GM12878 (cell line): Measurements from ENCODE around the gene RMC1. TPM values are rescaled to one million over a fixed set of nuclear protein-coding genes. Genes with fewer than 3 reads are reported as not detected.
"Not testable (repeated sequence)": the region's sequence is repeated elsewhere in the genome, so short reads cannot be mapped to it uniquely, and the experiment has no call there.

Experiments used
- ATAC-seq: fragments of 200-7000 bp; cut with Tn5 transposase; 3 replicates; pipeline ENCODE4 v1.9.1; 2020; ENCODE audit warnings: mild to moderate bottlenecking, moderate library complexity
- BruUV-seq: library from RNA; stranded (reverse); fragments of 400-500 nt; replicated peaks from 2 replicates; lab custom pipeline; 2021; lab: Mats Ljungman, UMichigan
- CTCF ChIA-PET: fragments of 300-600 bp; sonication (Branson Sonifier 250); formaldehyde crosslinking; extraction: SDS; loops from one replicate; lab custom pipeline; 2021; ENCODE audit warnings: inconsistent platforms; lab: Yijun Ruan, JAX
- POLR2A ChIA-PET: fragments of 350-600 bp; formaldehyde crosslinking; extraction: SDS; loops from one replicate; lab custom pipeline; 2021; ENCODE audit warnings: inconsistent platforms; lab: Charles Lee
- RAD21 ChIA-PET: fragments of 300-600 bp; sonication (Branson Sonifier 250); formaldehyde crosslinking; loops from one replicate; lab custom pipeline; 2023; ENCODE audit warnings: antibody characterized with exemption; ENCODE audit not compliant: unreplicated experiment; lab: Charles Lee
- SMC1A ChIA-PET: fragments of 300-600 bp; sonication (Branson Sonifier 250); formaldehyde crosslinking; loops from one replicate; lab custom pipeline; 2023; ENCODE audit not compliant: unreplicated experiment, uncharacterized antibody; lab: Charles Lee
- DNase-seq: peaks from one replicate; pipeline ENCODE4 v3.0.0-alpha.2; 2011; ENCODE audit warnings: low read depth, low spot score
- FAIRE-seq: peaks from 3 replicates; lab custom pipeline; 2011; peaks lifted over from hg19 to GRCh38; lab: Jason Lieb, UNC
- H2AFZ ChIP-seq: 2 replicates; pipeline ENCODE4 v1.6.0; 2011; ENCODE audit warnings: low read depth, low read length, control low read depth; ENCODE audit not compliant: control insufficient read depth
- H3K27ac ChIP-seq: 2 replicates; pipeline ENCODE4 v1.5.1; 2011; ENCODE audit warnings: control low read depth; ENCODE audit not compliant: control insufficient read depth, insufficient read depth
- H3K27me3 ChIP-seq, 2 experiments: replicated peaks in 1 of 2; 2 replicates each; pipeline versions ENCODE4 v1.6.0 to v1.6.1; 2011; ENCODE audit warnings: low read length in 1 of 2; ENCODE audit not compliant: control insufficient read depth in 2 of 2, insufficient read depth in 2 of 2
- H3K36me3 ChIP-seq, 2 experiments: 2 replicates each; pipeline ENCODE4 v1.5.1; 2011; ENCODE audit warnings: low read length in 1 of 2; ENCODE audit not compliant: control insufficient read depth in 2 of 2, insufficient read depth in 2 of 2
- H3K4me1 ChIP-seq: 2 replicates; pipeline ENCODE4 v1.6.1; 2011; ENCODE audit warnings: mild to moderate bottlenecking, low read length, moderate library complexity, mixed read lengths; ENCODE audit not compliant: control insufficient read depth, insufficient read depth
- H3K4me2 ChIP-seq: 2 replicates; pipeline ENCODE4 v1.6.0; 2011; ENCODE audit warnings: control low read depth; ENCODE audit not compliant: control insufficient read depth, insufficient read depth
- H3K4me3 ChIP-seq: fragments of 200-600 bp; sonication (generic); 2 replicates; pipeline ENCODE4 v1.5.1; 2016
- H3K79me2 ChIP-seq: 2 replicates; pipeline ENCODE4 v1.6.0; 2011; ENCODE audit warnings: low read length; ENCODE audit not compliant: control insufficient read depth, insufficient read depth
- H3K9ac ChIP-seq: 2 replicates; pipeline ENCODE4 v1.8.0; 2011; ENCODE audit warnings: low read length, control low read depth, mixed read lengths; ENCODE audit not compliant: control insufficient read depth, insufficient read depth
- H3K9me3 ChIP-seq: replicated peaks from 3 replicates; pipeline ENCODE4 v1.5.1; 2011; ENCODE audit warnings: mild to moderate bottlenecking, low read length; ENCODE audit not compliant: control insufficient read depth, insufficient read depth
- H4K20me1 ChIP-seq: 2 replicates; pipeline ENCODE4 v1.6.0; 2011; ENCODE audit not compliant: control insufficient read depth, insufficient read depth
- GABPA ChIP-seq: IDR thresholded peaks from 2 replicates; pipeline ENCODE4 v1.6.1; 2014; ENCODE audit warnings: antibody characterized with exemption, low read depth, mild to moderate bottlenecking, inconsistent platforms
- ZNF207 ChIP-seq: fragments of 450-650 bp; IDR thresholded peaks from 2 replicates; pipeline ENCODE4 v1.6.1; 2014; ENCODE audit warnings: antibody characterized with exemption, mild to moderate bottlenecking, borderline replicate concordance
- WGBS: methylation state at CpG from one replicate; pipeline ENCODE4 v1.1.6; 2016; ENCODE audit warnings: low lambda C conversion rate; ENCODE audit not compliant: insufficient replicate concordance, insufficient coverage; ENCODE audit errors: missing lambda C conversion rate; 5-methylcytosine and 5-hydroxymethylcytosine counted together
- in situ Hi-C: fragments of 300-500 bp; cut with MboI; formaldehyde crosslinking; loops from 9 replicates; pipeline ENCODE4 v1.14.3; 2018; ENCODE audit warnings: mixed read lengths
- intact Hi-C: fragments of 100-400 bp; cut with micrococcal nuclease; formaldehyde crosslinking; loops from one replicate; pipeline ENCODE4 v1.14.2; 2022; ENCODE audit not compliant: unreplicated experiment
- polyA plus RNA-seq, 11 experiments: library from polyadenylated mRNA; depleted of rRNA in 4 of 11; unstranded in 6 of 11; stranded (reverse) in 5 of 11; fragments of >200 nt; fragmentation: Nextera tagmentation in 4 of 11; fragmentation: Illumina TruSeq in 1 of 11; extraction: Ambion mirVana in 4 of 11; extraction: Trizol in 1 of 11; gene quantifications; 1 replicate in 1 of 11; 2 replicates in 10 of 11; pipeline versions ENCODE4 v1.2.1 to v1.2.3, GENCODE V29; 2011 to 2016; ENCODE audit warnings: inconsistent platforms in 2 of 11, missing spikeins in 2 of 11, low read depth in 1 of 11
- total RNA-seq, 4 experiments: library from RNA; depleted of rRNA in 3 of 4; stranded (reverse); fragments of >200 nt in 3 of 4; fragmentation: Illumina TruSeq in 1 of 4; extraction: Trizol in 1 of 4; gene quantifications; 2 replicates each; pipeline versions ENCODE4 v1.2.1 to v1.2.3, GENCODE V29; 2013 to 2021
- TF ChIP-seq, protein P1 (sequence below): fragments of 450-650 bp; IDR thresholded peaks from 2 replicates; pipeline ENCODE4 v1.6.1; 2016; ENCODE audit warnings: mild to moderate bottlenecking, moderate library complexity, borderline replicate concordance

RMC1 gene
- total and polyA plus RNA-seq, 10 of the 15 experiments (the other 5 are each of a cell fraction or from before 2014, with no cell fraction given) = 8.4 to 57.6 (median 42.5) TPM

DNA sequence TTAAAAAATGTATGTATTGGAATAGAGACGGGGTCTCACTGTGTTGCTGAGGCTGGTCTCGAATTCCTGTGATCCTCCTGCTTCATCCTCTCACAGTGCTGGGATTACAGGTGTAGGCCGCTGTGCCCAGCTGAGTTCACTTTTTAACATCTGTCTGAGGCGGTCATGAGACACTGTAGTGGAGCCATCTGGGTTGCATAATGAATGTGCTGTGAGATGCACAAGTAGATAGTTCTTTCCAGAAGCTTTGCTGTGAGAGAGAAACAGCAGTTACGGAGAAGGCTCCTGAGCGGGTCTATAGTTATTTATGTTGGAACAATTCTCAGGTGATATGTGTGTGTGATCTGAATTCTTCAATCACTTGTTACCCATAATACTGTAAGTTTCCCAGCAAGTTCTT, 3.1 kb downstream of the RMC1 start (continued):
- TF ChIP-seq, protein P1, sequence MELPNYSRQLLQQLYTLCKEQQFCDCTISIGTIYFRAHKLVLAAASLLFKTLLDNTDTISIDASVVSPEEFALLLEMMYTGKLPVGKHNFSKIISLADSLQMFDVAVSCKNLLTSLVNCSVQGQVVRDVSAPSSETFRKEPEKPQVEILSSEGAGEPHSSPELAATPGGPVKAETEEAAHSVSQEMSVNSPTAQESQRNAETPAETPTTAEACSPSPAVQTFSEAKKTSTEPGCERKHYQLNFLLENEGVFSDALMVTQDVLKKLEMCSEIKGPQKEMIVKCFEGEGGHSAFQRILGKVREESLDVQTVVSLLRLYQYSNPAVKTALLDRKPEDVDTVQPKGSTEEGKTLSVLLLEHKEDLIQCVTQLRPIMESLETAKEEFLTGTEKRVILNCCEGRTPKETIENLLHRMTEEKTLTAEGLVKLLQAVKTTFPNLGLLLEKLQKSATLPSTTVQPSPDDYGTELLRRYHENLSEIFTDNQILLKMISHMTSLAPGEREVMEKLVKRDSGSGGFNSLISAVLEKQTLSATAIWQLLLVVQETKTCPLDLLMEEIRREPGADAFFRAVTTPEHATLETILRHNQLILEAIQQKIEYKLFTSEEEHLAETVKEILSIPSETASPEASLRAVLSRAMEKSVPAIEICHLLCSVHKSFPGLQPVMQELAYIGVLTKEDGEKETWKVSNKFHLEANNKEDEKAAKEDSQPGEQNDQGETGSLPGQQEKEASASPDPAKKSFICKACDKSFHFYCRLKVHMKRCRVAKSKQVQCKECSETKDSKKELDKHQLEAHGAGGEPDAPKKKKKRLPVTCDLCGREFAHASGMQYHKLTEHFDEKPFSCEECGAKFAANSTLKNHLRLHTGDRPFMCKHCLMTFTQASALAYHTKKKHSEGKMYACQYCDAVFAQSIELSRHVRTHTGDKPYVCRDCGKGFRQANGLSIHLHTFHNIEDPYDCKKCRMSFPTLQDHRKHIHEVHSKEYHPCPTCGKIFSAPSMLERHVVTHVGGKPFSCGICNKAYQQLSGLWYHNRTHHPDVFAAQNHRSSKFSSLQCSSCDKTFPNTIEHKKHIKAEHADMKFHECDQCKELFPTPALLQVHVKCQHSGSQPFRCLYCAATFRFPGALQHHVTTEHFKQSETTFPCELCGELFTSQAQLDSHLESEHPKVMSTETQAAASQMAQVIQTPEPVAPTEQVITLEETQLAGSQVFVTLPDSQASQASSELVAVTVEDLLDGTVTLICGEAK = no peak
- TF ChIP-seq GABPA = no peak
- TF ChIP-seq ZNF207 = no peak
- TF ChIP-seq, all 136 proteins: peak for 0

DNA sequence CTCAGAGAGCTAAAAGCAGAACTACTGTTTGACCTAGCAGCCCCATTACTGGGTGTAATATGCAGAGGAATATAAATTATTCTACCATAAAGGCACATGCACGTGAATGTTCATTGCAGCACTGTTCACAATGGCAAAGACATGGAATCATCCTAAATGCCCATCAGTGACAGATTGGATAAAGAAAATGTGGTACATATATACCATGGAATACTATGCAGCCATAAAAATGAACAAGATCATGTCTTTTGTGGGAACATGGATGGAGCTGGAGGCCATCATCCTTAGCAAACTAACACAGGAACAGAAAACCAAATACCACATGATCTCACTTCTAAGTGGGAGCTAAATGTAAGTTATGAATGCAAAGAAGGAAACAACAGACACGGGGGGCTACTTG, 7.6 kb downstream of the RMC1 start:
- H4K20me1 ChIP-seq, DNase-seq, H3K9me3 ChIP-seq, in situ Hi-C loops, H3K27ac ChIP-seq, H3K4me2 ChIP-seq, ATAC-seq, H3K4me1 ChIP-seq, H3K9ac ChIP-seq, FAIRE-seq, H3K4me3 ChIP-seq, intact Hi-C loops, H3K27me3 ChIP-seq, H2AFZ ChIP-seq: not testable (repeated sequence)
- ChIA-PET RAD21 (interaction anchor here (1.3 kb wide), 1 partner anchor 12 kb away, joined by 3 read pairs; no protein-coding TSS in a partner anchor), SMC1A (interaction anchor here (0.9 to 1.8 kb wide), 4 partner anchors 34 to 192 kb away, joined by 3 to 10 read pairs (median 4); no protein-coding TSS in a partner anchor), POLR2A (interaction anchor here (0.6 kb wide), 2 partner anchors 59 to 379 kb away, joined by 3 to 6 read pairs; no protein-coding TSS in a partner anchor), CTCF (interaction anchor here (0.7 to 3.1 kb wide), 5 partner anchors 12 to 302 kb away, joined by 3 to 15 read pairs (median 4); no protein-coding TSS in a partner anchor)
- BruUV-seq = TSS peak; percentile 45
- 75% methylated on average over 2 of the region's 2 CpGs for WGBS
- peaks cover 12 to 28% of the 10 kb centered on the region in 2 experiments for H3K36me3 ChIP-seq
- peaks cover 16% of the 10 kb centered on the region for H3K79me2 ChIP-seq

DNA sequence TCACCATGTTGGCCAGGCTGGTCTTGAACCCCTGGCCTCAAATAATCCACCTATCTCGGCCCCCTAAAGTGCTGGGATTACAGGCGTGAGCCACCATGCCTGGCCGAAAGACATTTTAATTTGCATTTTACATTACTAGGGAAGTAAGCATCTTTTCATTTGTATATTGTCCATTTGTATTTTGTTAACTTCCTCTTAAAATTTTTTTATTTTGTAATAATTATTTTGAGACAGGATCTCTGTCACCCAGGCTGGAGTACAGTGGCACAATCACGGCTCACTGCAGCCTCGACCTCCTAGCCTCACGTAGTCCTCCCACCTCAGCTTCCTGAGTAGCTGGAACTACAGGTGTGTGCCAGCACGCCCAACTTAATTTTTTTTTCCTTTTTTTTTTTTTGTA, 8.9 kb downstream of the RMC1 start:
- H3K27ac ChIP-seq, POLR2A ChIA-PET, H3K27me3 ChIP-seq, H3K9ac ChIP-seq, H3K4me2 ChIP-seq, H4K20me1 ChIP-seq, H3K9me3 ChIP-seq, DNase-seq, BruUV-seq, SMC1A ChIA-PET, FAIRE-seq, H3K4me3 ChIP-seq, H3K79me2 ChIP-seq, in situ Hi-C loops, H2AFZ ChIP-seq, ATAC-seq, intact Hi-C loops, H3K4me1 ChIP-seq: not testable (repeated sequence)
- ChIA-PET RAD21 (interaction anchor here (0.7 kb wide), 1 partner anchor 190 kb away, joined by 3 read pairs; no protein-coding TSS in a partner anchor), CTCF (interaction anchor here (0.6 to 3.1 kb wide), 5 partner anchors 13 to 593 kb away, joined by 3 to 15 read pairs (median 3); no protein-coding TSS in a partner anchor)
- peaks cover 12 to 36% of the 10 kb centered on the region in 2 experiments for H3K36me3 ChIP-seq
- 34% methylated on average over 7 of the region's 7 CpGs for WGBS
